Hepatocyte (in vitro differentiated cells): Measurements from ENCODE around the gene ALDH5A1. TPM values are rescaled to one million over a fixed set of nuclear protein-coding genes. Genes with fewer than 3 reads are reported as not detected.

ENCODE experiments used
- DNase-seq: peaks from one replicate; pipeline ENCODE4 v3.0.0-alpha.2; 2016; ENCODE audit warnings: low spot score
- H2AFZ ChIP-seq: fragments of 200-600 bp; sonication (generic); 2 replicates; pipeline ENCODE4 v1.6.0; 2016; ENCODE audit warnings: antibody characterized with exemption, mild to moderate bottlenecking
- H3K27ac ChIP-seq: fragments of 200-600 bp; sonication (generic); 2 replicates; pipeline ENCODE4 v1.5.1; 2016; ENCODE audit warnings: mild to moderate bottlenecking
- H3K27me3 ChIP-seq: fragments of 200-600 bp; sonication (generic); 2 replicates; pipeline ENCODE4 v1.6.1; 2016
- H3K36me3 ChIP-seq: fragments of 200-600 bp; sonication (generic); replicated peaks from 2 replicates; pipeline ENCODE4 v1.5.1; 2016; ENCODE audit warnings: low read depth; ENCODE audit not compliant: insufficient read depth
- H3K4me1 ChIP-seq: fragments of 200-600 bp; sonication (generic); 2 replicates; pipeline ENCODE4 v1.5.1; 2016; ENCODE audit warnings: mild to moderate bottlenecking, moderate library complexity; ENCODE audit not compliant: insufficient read depth
- H3K4me2 ChIP-seq: fragments of 200-600 bp; sonication (generic); 2 replicates; pipeline ENCODE4 v1.6.0; 2016
- H3K4me3 ChIP-seq: fragments of 200-600 bp; sonication (generic); 2 replicates; pipeline ENCODE4 v1.5.1; 2016; ENCODE audit warnings: mild to moderate bottlenecking
- H3K79me2 ChIP-seq: fragments of 200-600 bp; sonication (generic); 2 replicates; pipeline ENCODE4 v1.6.0; 2017; ENCODE audit warnings: mild to moderate bottlenecking
- H3K9me2 ChIP-seq: fragments of 200-600 bp; sonication (generic); replicated peaks from 2 replicates; pipeline ENCODE4 v1.6.0; 2017; ENCODE audit warnings: mild to moderate bottlenecking; ENCODE audit not compliant: insufficient read depth
- H3K9me3 ChIP-seq: fragments of 200-600 bp; sonication (generic); 2 replicates; pipeline ENCODE4 v1.5.1; 2016; ENCODE audit warnings: low read depth, mild to moderate bottlenecking
- H4K20me1 ChIP-seq: fragments of 200-600 bp; sonication (generic); 2 replicates; pipeline ENCODE4 v1.6.0; 2016; ENCODE audit warnings: mild to moderate bottlenecking; ENCODE audit not compliant: insufficient read depth, poor library complexity, severe bottlenecking
- CTCF ChIP-seq: fragments of 200-600 bp; sonication (generic); IDR thresholded peaks from 2 replicates; pipeline ENCODE4 v1.5.1; 2016; ENCODE audit warnings: antibody characterized with exemption, mild to moderate bottlenecking; ENCODE audit not compliant: poor library complexity
- EZH2 ChIP-seq: fragments of 200-600 bp; sonication (generic); IDR thresholded peaks from 2 replicates; pipeline ENCODE4 v1.6.1; 2016; ENCODE audit warnings: antibody characterized with exemption, mild to moderate bottlenecking, borderline replicate concordance
- EZH2phosphoT487 ChIP-seq: fragments of 200-600 bp; sonication (generic); IDR thresholded peaks from one replicate; pipeline ENCODE4 v1.6.1; 2018; ENCODE audit warnings: antibody characterized with exemption, mild to moderate bottlenecking, low read depth, moderate library complexity; ENCODE audit not compliant: unreplicated experiment, severe bottlenecking
- WGBS: methylation state at CpG from one replicate; pipeline ENCODE4 v1.1.6; 2016; ENCODE audit warnings: low lambda C conversion rate; ENCODE audit errors: missing lambda C conversion rate; 5-methylcytosine and 5-hydroxymethylcytosine counted together
- polyA plus RNA-seq: library from polyadenylated mRNA; unstranded; fragments of >200 nt; fragmentation: Nextera tagmentation; extraction: Ambion mirVana; gene quantifications from 2 replicates; pipeline ENCODE4 v1.2.1, GENCODE V29; 2016
- total RNA-seq: library from RNA; depleted of rRNA; stranded (reverse); fragments of >200 nt; gene quantifications from 2 replicates; pipeline ENCODE4 v1.2.3, GENCODE V29; 2014

Gene ALDH5A1
- total and polyA plus RNA-seq, 2 experiments from 2014 or later: 12.3 to 16.8 TPM

- no peaks in the 10 kb centered on the region for H3K27me3 ChIP-seq
- H2AFZ ChIP-seq: no peak overlapping the region
- H3K79me2 ChIP-seq: no peaks in the 10 kb centered on the region
- H3K27ac ChIP-seq: no peak overlapping the region
- H3K4me2 ChIP-seq: no peak overlapping the region
- H3K36me3 ChIP-seq: no peaks in the 10 kb centered on the region
- no peaks in the 10 kb centered on the region for H3K9me2 ChIP-seq
- no peak for DNase-seq
- H3K9me3 ChIP-seq: no peaks in the 10 kb centered on the region
- TF ChIP-seq CTCF (no peak), EZH2phosphoT487 (no peak), EZH2 (no peak)
- no peak overlapping the region for H3K4me3 ChIP-seq
- no peaks in the 10 kb centered on the region for H3K4me1 ChIP-seq
- no peaks in the 10 kb centered on the region for H4K20me1 ChIP-seq
- WGBS: 95% methylated on average over 6 of the region's 6 CpGs
Measured at GRCh38 chr6:24571361-24571760, 76.6 kb downstream of the ALDH5A1 start.

GRCh38 chr6:24574809-24575208, 80.0 kb downstream of the ALDH5A1 start:
- no peaks in the 10 kb centered on the region for H3K36me3 ChIP-seq
- WGBS: 81% methylated on average over 4 of the region's 4 CpGs
- H3K4me3 ChIP-seq: no peak overlapping the region
- H3K4me1 ChIP-seq: no peaks in the 10 kb centered on the region
- no peak for DNase-seq
- H2AFZ ChIP-seq: no peak overlapping the region
- H3K9me3 ChIP-seq: no peaks in the 10 kb centered on the region
- no peaks in the 10 kb centered on the region for H4K20me1 ChIP-seq
- H3K9me2 ChIP-seq: no peaks in the 10 kb centered on the region
- H3K79me2 ChIP-seq: no peaks in the 10 kb centered on the region
- no peak overlapping the region for H3K4me2 ChIP-seq
- H3K27ac ChIP-seq: no peak overlapping the region
- H3K27me3 ChIP-seq: no peaks in the 10 kb centered on the region
- TF ChIP-seq CTCF (no peak), EZH2 (no peak), EZH2phosphoT487 (no peak)

- no peak for TF ChIP-seq EZH2
- TF ChIP-seq EZH2phosphoT487: no peak
- no peak for TF ChIP-seq CTCF
- Histone ChIP-seq H4K20me1 (no peaks in the 10 kb centered on the region), H3K27me3 (no peaks in the 10 kb centered on the region), H3K4me2 (no peak overlapping the region), H3K4me3 (no peak overlapping the region), H2AFZ (no peak overlapping the region), H3K79me2 (no peaks in the 10 kb centered on the region), H3K9me2 (no peaks in the 10 kb centered on the region), H3K9me3 (no peaks in the 10 kb centered on the region), H3K4me1 (no peaks in the 10 kb centered on the region), H3K27ac (no peak overlapping the region), H3K36me3 (no peaks in the 10 kb centered on the region)
- no peak for DNase-seq
- WGBS: 90% methylated on average over 6 of the region's 6 CpGs
Measured at GRCh38 chr6:24576447-24576846, 81.7 kb downstream of the ALDH5A1 start.

GRCh38 chr6:24581084-24581669, 86.4 kb downstream of the ALDH5A1 start:
- Histone ChIP-seq H3K36me3 (no peaks in the 10 kb centered on the region), H3K4me1 (peaks cover 11% of the 10 kb centered on the region), H2AFZ (no peak overlapping the region), H3K27ac (no peak overlapping the region), H3K9me2 (no peaks in the 10 kb centered on the region), H3K27me3 (no peaks in the 10 kb centered on the region), H3K4me2 (no peak overlapping the region), H3K9me3 (no peaks in the 10 kb centered on the region), H3K79me2 (no peaks in the 10 kb centered on the region), H3K4me3 (no peak overlapping the region), H4K20me1 (no peaks in the 10 kb centered on the region)
- WGBS: 62% methylated on average over 7 of the region's 7 CpGs
- DNase-seq: peak; percentile 83
- TF ChIP-seq CTCF: peak; percentile 79
- no peak for TF ChIP-seq EZH2phosphoT487
